Karpas-422 (cell line): ENCODE results near the gene PSMA4. TPM values are rescaled to one million over a fixed set of nuclear protein-coding genes. Genes with fewer than 3 reads are reported as not detected.
"Not testable (repeated sequence)": the region's sequence is repeated elsewhere in the genome, so short reads cannot be mapped to it uniquely, and the experiment has no call there.

Experiments used
- DNase-seq: peaks from one replicate; pipeline ENCODE4 v3.0.0-alpha.2; 2015
- H2AFZ ChIP-seq: fragments of 200-600 bp; sonication (generic); 2 replicates; pipeline ENCODE4 v1.6.1; 2014; ENCODE audit warnings: antibody characterized with exemption, low read length, mixed read lengths
- H3K27ac ChIP-seq: fragments of 200-600 bp; sonication (generic); 2 replicates; pipeline ENCODE4 v1.5.1; 2014; ENCODE audit warnings: mild to moderate bottlenecking, low read length, moderate library complexity
- H3K27me3 ChIP-seq: fragments of 200-600 bp; sonication (generic); 2 replicates; pipeline ENCODE4 v1.6.1; 2014; ENCODE audit warnings: low read length, mixed read lengths
- H3K36me3 ChIP-seq: fragments of 200-600 bp; sonication (generic); 2 replicates; pipeline ENCODE4 v1.6.1; 2014; ENCODE audit warnings: low read length, mixed read lengths; ENCODE audit not compliant: insufficient read depth
- H3K4me1 ChIP-seq: fragments of 200-600 bp; sonication (generic); 2 replicates; pipeline ENCODE4 v1.6.1; 2014; ENCODE audit warnings: mild to moderate bottlenecking, low read length, mixed read lengths
- H3K4me2 ChIP-seq: fragments of 200-600 bp; sonication (generic); 2 replicates; pipeline ENCODE4 v1.6.1; 2014; ENCODE audit warnings: low read length, low read depth, mild to moderate bottlenecking; ENCODE audit not compliant: poor library complexity, severe bottlenecking
- H3K4me3 ChIP-seq: fragments of 200-600 bp; sonication (generic); 2 replicates; pipeline ENCODE4 v1.5.1; 2014; ENCODE audit warnings: mild to moderate bottlenecking, antibody characterized with exemption, low read length, mixed read lengths
- H3K79me2 ChIP-seq: fragments of 200-600 bp; sonication (generic); 2 replicates; pipeline ENCODE4 v1.6.1; 2014; ENCODE audit warnings: mild to moderate bottlenecking, low read length, mixed read lengths
- H3K9ac ChIP-seq: fragments of 200-600 bp; sonication (generic); 2 replicates; pipeline ENCODE4 v1.6.0; 2014; ENCODE audit warnings: low read length
- H3K9me2 ChIP-seq: fragments of 200-600 bp; sonication (generic), shearing (Covaris generic); replicated peaks from 2 replicates; pipeline ENCODE4 v1.6.0; 2014; ENCODE audit warnings: mild to moderate bottlenecking, low read length, moderate library complexity; ENCODE audit not compliant: insufficient read depth
- H3K9me3 ChIP-seq: fragments of 300-700, 200-600 bp; sonication (generic); 2 replicates; pipeline ENCODE4 v1.6.1; 2014; ENCODE audit warnings: low read length, mixed read lengths
- H4K20me1 ChIP-seq: fragments of 200-600 bp; sonication (generic); 2 replicates; pipeline ENCODE4 v1.6.1; 2014; ENCODE audit warnings: mild to moderate bottlenecking, antibody characterized with exemption, low read length, low read depth; ENCODE audit not compliant: insufficient read depth
- total RNA-seq: library from RNA; depleted of rRNA; stranded (reverse); fragments of >200 nt; shearing (Covaris generic); gene quantifications from 2 replicates; pipeline ENCODE4 v1.2.3, GENCODE V29; 2014; ENCODE audit warnings: low replicate concordance

PSMA4 gene
- total RNA-seq, 1 experiment from 2014 or later: 197 TPM

DNA sequence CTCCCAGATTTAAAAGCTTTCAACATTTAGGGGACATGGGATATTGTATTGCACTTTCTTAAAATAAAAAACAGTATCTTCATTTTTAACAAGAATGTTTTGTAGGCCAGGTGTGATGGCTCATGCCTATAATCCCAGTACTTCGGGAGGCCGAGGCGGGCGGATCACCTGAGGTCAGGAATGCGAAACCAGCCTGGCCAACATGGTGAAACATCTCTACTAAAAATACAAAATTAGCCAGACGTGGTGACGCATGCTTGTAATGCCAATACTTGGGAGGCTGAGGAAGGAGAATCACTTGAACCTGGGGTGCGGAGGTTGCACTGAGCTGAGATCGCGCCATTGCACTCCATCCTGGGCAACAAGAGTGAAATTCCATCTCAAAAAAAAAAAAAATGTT, 20.0 kb downstream of the PSMA4 start:
- not testable (repeated sequence) for H3K27ac ChIP-seq, H3K9ac ChIP-seq, H3K4me2 ChIP-seq, H3K36me3 ChIP-seq, H3K9me2 ChIP-seq, H3K9me3 ChIP-seq, H3K4me3 ChIP-seq, H3K4me1 ChIP-seq, H3K27me3 ChIP-seq, H2AFZ ChIP-seq, H4K20me1 ChIP-seq, H3K79me2 ChIP-seq, DNase-seq

GRCh38 chr15:78561490-78561889, 21.2 kb downstream of the PSMA4 start:
- Histone ChIP-seq H3K9me2 (no peaks in the 10 kb centered on the region), H3K4me2 (no peak overlapping the region), H4K20me1 (no peaks in the 10 kb centered on the region), H2AFZ (no peak overlapping the region), H3K9ac (no peak overlapping the region), H3K27ac (no peak overlapping the region), H3K9me3 (no peaks in the 10 kb centered on the region), H3K4me1 (peaks cover 10% of the 10 kb centered on the region), H3K4me3 (no peak overlapping the region), H3K36me3 (no peaks in the 10 kb centered on the region), H3K79me2 (no peaks in the 10 kb centered on the region), H3K27me3 (no peaks in the 10 kb centered on the region)
- DNase-seq: no peak

GRCh38 chr15:78563092-78563491, 22.8 kb downstream of the PSMA4 start:
- no peaks in the 10 kb centered on the region for H3K9me2 ChIP-seq
- H3K27ac ChIP-seq: no peak overlapping the region
- no peak overlapping the region for H3K9ac ChIP-seq
- H3K36me3 ChIP-seq: no peaks in the 10 kb centered on the region
- H4K20me1 ChIP-seq: no peaks in the 10 kb centered on the region
- H3K4me2 ChIP-seq: no peak overlapping the region
- H3K4me1 ChIP-seq: peaks cover 10% of the 10 kb centered on the region
- no peaks in the 10 kb centered on the region for H3K79me2 ChIP-seq
- H3K9me3 ChIP-seq: no peaks in the 10 kb centered on the region
- no peaks in the 10 kb centered on the region for H3K27me3 ChIP-seq
- no peak for DNase-seq
- no peak overlapping the region for H3K4me3 ChIP-seq
- no peak overlapping the region for H2AFZ ChIP-seq

DNA sequence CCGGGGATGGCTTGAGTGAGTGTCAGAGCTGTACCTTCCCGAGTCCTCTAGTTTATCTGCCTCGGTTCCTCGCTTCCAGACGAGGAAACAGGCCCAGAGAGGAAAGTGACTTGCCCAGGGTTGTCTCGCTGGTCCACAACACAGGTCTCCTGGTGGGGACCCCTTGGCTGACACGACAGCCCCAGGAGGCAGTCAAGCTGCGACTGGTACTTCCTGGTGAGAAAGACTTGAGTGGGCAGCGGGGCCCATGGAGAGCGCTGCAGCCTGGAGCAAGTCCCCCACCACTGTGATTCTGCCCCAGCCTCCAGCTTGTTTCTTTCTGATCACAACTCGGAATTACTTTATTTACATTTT, 24.5 kb downstream of the PSMA4 start:
- H3K9me2 ChIP-seq: no peaks in the 10 kb centered on the region
- peak overlapping the region; percentile 62; the same call in 1 of the 2 replicates for H3K9ac ChIP-seq
- H4K20me1 ChIP-seq: no peaks in the 10 kb centered on the region
- H3K4me3 ChIP-seq: peak overlapping the region; percentile 54; the same call in 1 of the 2 replicates
- peaks cover 10% of the 10 kb centered on the region for H3K4me1 ChIP-seq
- peak overlapping the region; percentile 61 for H3K4me2 ChIP-seq
- H3K27me3 ChIP-seq: no peaks in the 10 kb centered on the region
- H3K79me2 ChIP-seq: no peaks in the 10 kb centered on the region
- no peak for DNase-seq
- H3K36me3 ChIP-seq: no peaks in the 10 kb centered on the region
- H3K27ac ChIP-seq: no peak overlapping the region
- H3K9me3 ChIP-seq: no peaks in the 10 kb centered on the region
- H2AFZ ChIP-seq: peak overlapping the region; percentile 75

- Histone ChIP-seq H3K9ac (peak within 1 kb of the TSS; percentile 62), H3K4me1 (peaks cover 10% of the 10 kb centered on the region), H3K4me2 (peak within 1 kb of the TSS; percentile 61), H3K4me3 (peak within 1 kb of the TSS; percentile 54), H3K9me2 (no peaks in the 10 kb centered on the region), H3K79me2 (no peaks in the 10 kb centered on the region), H4K20me1 (no peaks in the 10 kb centered on the region), H3K9me3 (no peaks in the 10 kb centered on the region), H3K36me3 (no peaks in the 10 kb centered on the region), H3K27ac (no peak within 1 kb of the TSS), H3K27me3 (no peaks in the 10 kb centered on the region), H2AFZ (peak within 1 kb of the TSS; percentile 75)
- peak; percentile 49 for DNase-seq
These were observed 25.1 kb downstream of the PSMA4 start, which contains the start of gene CHRNA5 for GRCh38 chr15:78565097-78565950. CHRNA5 (plus strand) TSS chr15:78565520; CDS start chr15:78565720, 200 bp downstream.

- Histone ChIP-seq H2AFZ (peak overlapping the region; percentile 71; the same call in 1 of the 2 replicates), H3K36me3 (no peaks in the 10 kb centered on the region), H3K79me2 (no peaks in the 10 kb centered on the region), H3K9me2 (no peaks in the 10 kb centered on the region), H3K27me3 (no peaks in the 10 kb centered on the region), H3K9me3 (no peaks in the 10 kb centered on the region), H3K27ac (no peak overlapping the region), H4K20me1 (no peaks in the 10 kb centered on the region), H3K4me1 (peaks cover 10% of the 10 kb centered on the region), H3K4me2 (peak overlapping the region; percentile 61), H3K9ac (peak overlapping the region; percentile 62), H3K4me3 (peak overlapping the region; percentile 54)
- DNase-seq: no peak
These were observed 25.9 kb downstream of the PSMA4 start for GRCh38 chr15:78565951-78566774.

DNA sequence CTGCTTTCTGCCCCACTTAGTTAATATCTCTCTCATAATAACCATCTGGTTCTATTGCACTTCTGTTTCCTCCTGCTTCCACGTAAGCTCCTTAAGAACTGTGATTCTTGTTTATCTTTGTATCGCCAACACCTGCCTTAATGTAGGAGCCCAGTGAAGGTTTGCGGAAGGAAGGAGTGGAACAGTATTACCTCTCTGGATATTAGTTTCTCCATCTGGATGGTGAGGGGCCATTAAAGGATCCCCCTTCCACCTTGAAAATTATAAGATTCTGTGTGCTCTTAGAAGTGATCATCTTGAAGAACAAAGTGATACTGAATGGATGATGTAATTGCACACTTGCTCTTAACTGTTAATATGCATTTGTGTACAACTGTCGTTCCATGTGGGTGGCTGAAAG, 27.3 kb downstream of the PSMA4 start:
- H3K9me3 ChIP-seq: no peaks in the 10 kb centered on the region
- H3K9ac ChIP-seq: no peak overlapping the region
- H3K27ac ChIP-seq: no peak overlapping the region
- no peak overlapping the region for H3K4me3 ChIP-seq
- H3K79me2 ChIP-seq: no peaks in the 10 kb centered on the region
- H3K9me2 ChIP-seq: no peaks in the 10 kb centered on the region
- no peaks in the 10 kb centered on the region for H3K27me3 ChIP-seq
- DNase-seq: no peak
- H3K4me2 ChIP-seq: no peak overlapping the region
- no peak overlapping the region for H2AFZ ChIP-seq
- no peaks in the 10 kb centered on the region for H4K20me1 ChIP-seq
- no peaks in the 10 kb centered on the region for H3K36me3 ChIP-seq
- H3K4me1 ChIP-seq: peaks cover 10% of the 10 kb centered on the region

DNA sequence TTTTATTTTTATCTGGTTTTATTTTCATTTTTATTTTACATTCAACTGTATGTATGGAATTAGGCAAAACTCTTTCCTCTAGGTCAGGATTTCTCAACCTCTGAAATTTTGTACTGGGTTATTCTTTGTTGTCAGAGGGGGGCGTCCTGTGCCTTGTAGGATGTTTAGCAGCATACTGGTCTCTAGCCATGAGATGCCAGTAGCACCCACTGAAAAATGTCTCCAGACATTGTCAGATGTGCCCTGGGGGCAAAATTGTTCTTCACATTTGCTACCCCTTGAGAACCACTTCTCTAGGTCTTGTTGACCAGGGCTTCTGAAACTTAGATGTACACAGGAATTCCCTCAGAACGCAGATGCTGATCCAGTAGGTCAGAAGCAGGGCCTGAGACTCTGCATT, 30.5 kb downstream of the PSMA4 start:
- Histone ChIP-seq H3K4me2 (no peak overlapping the region), H3K9ac (no peak overlapping the region), H3K4me3 (no peak overlapping the region), H3K27me3 (no peaks in the 10 kb centered on the region), H3K4me1 (peaks cover 4% of the 10 kb centered on the region; the same call in 1 of the 2 replicates), H3K27ac (no peak overlapping the region), H3K9me2 (no peaks in the 10 kb centered on the region), H3K9me3 (no peaks in the 10 kb centered on the region), H2AFZ (no peak overlapping the region), H3K79me2 (no peaks in the 10 kb centered on the region), H3K36me3 (no peaks in the 10 kb centered on the region), H4K20me1 (no peaks in the 10 kb centered on the region)
- DNase-seq: peak; percentile 52
